WTC11 (cell line): ENCODE data around the gene ATF3.

Source experiments
- ATF1 ChIP-seq: sonication (generic); formaldehyde crosslinking; IDR thresholded peaks from 2 replicates; pipeline ENCODE4 v1.8.1; 2023; ENCODE audit warnings: mild to moderate bottlenecking, moderate library complexity, missing genetic modification reagents
- ATF2 ChIP-seq: sonication (generic); formaldehyde crosslinking; IDR thresholded peaks from 2 replicates; pipeline ENCODE4 v1.8.1; 2022; ENCODE audit warnings: low read depth, missing genetic modification reagents, borderline replicate concordance
- CTCF ChIP-seq: fragments of 200-600 bp; IDR thresholded peaks from 2 replicates; pipeline ENCODE4 v1.8.0; 2022; ENCODE audit warnings: antibody characterized with exemption
- E2F4 ChIP-seq: sonication (generic); formaldehyde crosslinking; IDR thresholded peaks from 2 replicates; pipeline ENCODE4 v1.8.1; 2022; ENCODE audit warnings: low read depth, mild to moderate bottlenecking, moderate library complexity, missing genetic modification reagents, borderline replicate concordance
- HMGXB4 ChIP-seq: sonication (generic); formaldehyde crosslinking; IDR thresholded peaks from 2 replicates; pipeline ENCODE4 v1.8.1; 2023; ENCODE audit warnings: mild to moderate bottlenecking, moderate library complexity, missing genetic modification reagents
- MAX ChIP-seq: sonication (generic); formaldehyde crosslinking; IDR thresholded peaks from 2 replicates; pipeline ENCODE4 v1.8.0; 2022; ENCODE audit warnings: mild to moderate bottlenecking, missing genetic modification reagents
- RELA ChIP-seq: sonication (generic); formaldehyde crosslinking; IDR thresholded peaks from 2 replicates; pipeline ENCODE4 v1.8.1; 2022; ENCODE audit warnings: missing genetic modification reagents, mild to moderate bottlenecking, borderline replicate concordance
- SMAD4 ChIP-seq: sonication (generic); formaldehyde crosslinking; IDR thresholded peaks from 2 replicates; pipeline ENCODE4 v1.8.0; 2022; ENCODE audit warnings: mild to moderate bottlenecking, missing genetic modification reagents
- TCF7 ChIP-seq: sonication (generic); formaldehyde crosslinking; IDR thresholded peaks from 2 replicates; pipeline ENCODE4 v1.8.0; 2022; ENCODE audit warnings: mild to moderate bottlenecking, low read depth, missing genetic modification reagents, moderate library complexity
- TEAD4 ChIP-seq: sonication (generic); formaldehyde crosslinking; IDR thresholded peaks from 2 replicates; pipeline ENCODE4 v1.8.0; 2022; ENCODE audit warnings: mild to moderate bottlenecking, missing genetic modification reagents
- USF2 ChIP-seq: sonication (generic); formaldehyde crosslinking; IDR thresholded peaks from 2 replicates; pipeline ENCODE4 v1.8.1; 2023; ENCODE audit warnings: mild to moderate bottlenecking, missing genetic modification reagents, moderate library complexity
- ZMAT4 ChIP-seq: fragments of 250-450 bp; sonication (Bioruptor Pico); IDR thresholded peaks from 2 replicates; pipeline ENCODE4 v1.9.0; 2021; ENCODE audit warnings: mild to moderate bottlenecking
- ZNF121 ChIP-seq: sonication (generic); formaldehyde crosslinking; IDR thresholded peaks from 2 replicates; pipeline ENCODE4 v1.8.0; 2023; ENCODE audit warnings: missing genetic modification reagents

- TF ChIP-seq CTCF (no peak), ATF1 (CRISPR knock-in tag) (no peak), TCF7 (CRISPR knock-in tag) (no peak), ATF2 (CRISPR knock-in tag) (no peak), SMAD4 (CRISPR knock-in tag) (no peak), TEAD4 (CRISPR knock-in tag) (no peak), MAX (no peak), RELA (CRISPR knock-in tag) (no peak), ZNF121 (no peak), E2F4 (no peak), ZMAT4 (no peak), USF2 (CRISPR knock-in tag) (no peak), HMGXB4 (CRISPR knock-in tag) (no peak)
These were observed 29.3 kb downstream of the ATF3 start for GRCh38 chr1:212637902-212638301.
